ENCODE measurements around the gene UBE2J2.

Gene UBE2J2

DNA sequence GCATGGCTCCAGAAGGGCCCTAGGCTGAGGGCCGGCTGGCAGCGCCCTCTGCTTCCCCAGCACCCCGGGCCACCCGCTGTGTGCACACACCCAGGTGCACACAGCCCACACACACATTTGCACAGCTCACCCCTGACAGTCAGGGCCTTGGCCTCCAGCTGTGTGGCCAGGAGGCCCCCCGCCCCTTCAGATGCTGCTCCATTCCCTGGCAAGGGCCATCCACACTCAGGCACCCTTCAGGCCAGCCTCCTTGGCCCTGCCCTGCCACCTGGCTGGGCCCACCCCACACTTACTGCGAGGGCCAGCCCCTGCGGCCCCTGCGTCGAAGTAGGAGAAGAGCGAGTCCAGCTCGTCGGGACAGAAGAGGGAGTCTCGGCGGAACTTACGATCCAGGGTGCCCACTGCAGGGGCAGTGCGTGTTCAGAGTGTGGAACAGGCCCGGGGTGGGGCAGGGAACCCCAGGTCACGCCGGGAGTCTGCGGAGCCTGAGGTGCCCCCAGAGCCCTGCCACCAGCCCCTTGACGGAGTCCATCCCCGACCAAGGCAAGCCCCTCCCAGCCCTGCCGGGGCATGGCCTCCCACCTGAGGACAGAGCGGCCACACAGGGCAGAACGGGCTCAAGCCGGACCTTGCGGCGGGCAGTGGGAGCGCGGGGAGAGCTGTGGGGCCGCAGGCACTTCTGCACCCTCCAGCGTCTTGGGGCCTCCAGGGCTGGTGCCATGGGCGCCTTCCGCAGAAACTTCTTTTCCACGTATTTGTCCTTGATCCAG is 21.7 kb upstream of the UBE2J2 start:
- no peak for FAIRE-seq

GRCh38 chr1:1294250-1294890 is 20.7 kb upstream of the UBE2J2 start:
- FAIRE-seq = no peak

DNA sequence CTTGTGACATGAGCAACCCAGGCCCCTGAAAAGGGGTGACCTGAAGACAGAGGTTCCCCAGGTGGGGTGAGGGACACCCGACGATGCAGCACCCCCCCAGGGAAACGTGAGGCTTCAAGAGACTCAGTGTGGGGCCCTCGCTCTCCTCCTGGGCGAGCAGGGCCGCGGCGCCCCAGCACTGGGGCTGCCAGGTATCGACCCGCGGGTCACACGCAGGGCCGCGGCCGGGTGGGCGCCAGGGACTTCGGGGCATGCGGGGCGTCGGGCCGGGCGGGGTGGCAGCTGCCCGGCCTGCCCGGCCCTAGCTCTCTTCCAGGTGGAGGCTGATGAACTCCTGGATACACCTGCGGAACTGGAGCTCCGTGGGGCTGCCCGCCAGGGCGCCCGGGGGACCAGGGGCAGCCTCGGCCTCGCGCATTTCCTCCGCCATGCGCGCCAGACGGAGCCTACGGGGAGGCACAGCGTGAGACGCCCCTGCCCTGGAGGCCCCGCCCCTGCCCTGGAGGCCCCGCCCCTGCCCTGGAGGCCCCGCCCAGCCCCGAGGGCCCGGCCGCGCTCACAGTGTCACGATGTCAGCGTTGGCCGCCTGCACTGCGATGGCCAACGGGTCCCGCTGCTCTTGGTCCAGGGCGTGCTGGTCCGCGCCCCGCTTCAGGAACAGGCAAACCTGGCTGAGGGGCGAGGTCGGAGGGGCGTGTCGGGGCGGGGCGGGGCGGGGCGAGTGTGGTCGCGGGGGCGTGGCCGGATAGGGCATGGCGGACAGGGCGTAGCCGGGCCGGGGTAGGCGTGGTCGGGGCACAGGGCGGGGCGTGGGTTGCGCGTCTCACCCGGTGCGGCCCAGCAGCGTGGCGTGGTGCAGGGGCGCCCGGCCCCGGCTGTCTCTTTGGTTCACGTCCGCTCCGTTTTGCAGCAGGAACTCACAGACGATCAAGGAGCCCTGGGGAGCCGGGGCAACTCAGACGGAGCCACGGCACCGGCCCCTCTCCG is 19.9 kb upstream of the UBE2J2 start:
- no peak for FAIRE-seq

GRCh38 chr1:1292851-1293250 is 19.2 kb upstream of the UBE2J2 start:
- no peak for FAIRE-seq

GRCh38 chr1:1292442-1292779 is 18.8 kb upstream of the UBE2J2 start:
- no peak for FAIRE-seq

GRCh38 chr1:1291548-1292441 is 18.1 kb upstream of the UBE2J2 start:
- FAIRE-seq = no peak

DNA sequence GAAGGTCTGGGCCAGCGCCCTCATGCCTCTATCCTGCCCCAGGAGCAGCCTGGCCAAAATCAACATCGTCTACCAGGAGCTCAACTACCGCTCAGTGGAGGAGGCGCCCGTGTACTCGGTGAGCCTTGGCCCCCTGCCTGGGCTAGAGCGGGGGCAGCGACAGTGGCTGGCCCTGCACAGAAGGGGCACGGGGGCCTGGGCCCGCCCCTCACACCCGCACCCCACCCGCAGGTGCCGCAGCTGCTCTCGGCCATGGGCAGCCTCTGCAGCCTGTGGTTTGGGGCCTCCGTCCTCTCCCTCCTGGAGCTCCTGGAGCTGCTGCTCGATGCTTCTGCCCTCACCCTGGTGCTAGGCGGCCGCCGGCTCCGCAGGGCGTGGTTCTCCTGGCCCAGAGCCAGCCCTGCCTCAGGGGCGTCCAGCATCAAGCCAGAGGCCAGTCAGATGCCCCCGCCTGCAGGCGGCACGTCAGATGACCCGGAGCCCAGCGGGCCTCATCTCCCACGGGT is 17.4 kb upstream of the UBE2J2 start:
- FAIRE-seq = no peak

GRCh38 chr1:1290238-1290731 is 16.6 kb upstream of the UBE2J2 start:
- FAIRE-seq = no peak

DNA sequence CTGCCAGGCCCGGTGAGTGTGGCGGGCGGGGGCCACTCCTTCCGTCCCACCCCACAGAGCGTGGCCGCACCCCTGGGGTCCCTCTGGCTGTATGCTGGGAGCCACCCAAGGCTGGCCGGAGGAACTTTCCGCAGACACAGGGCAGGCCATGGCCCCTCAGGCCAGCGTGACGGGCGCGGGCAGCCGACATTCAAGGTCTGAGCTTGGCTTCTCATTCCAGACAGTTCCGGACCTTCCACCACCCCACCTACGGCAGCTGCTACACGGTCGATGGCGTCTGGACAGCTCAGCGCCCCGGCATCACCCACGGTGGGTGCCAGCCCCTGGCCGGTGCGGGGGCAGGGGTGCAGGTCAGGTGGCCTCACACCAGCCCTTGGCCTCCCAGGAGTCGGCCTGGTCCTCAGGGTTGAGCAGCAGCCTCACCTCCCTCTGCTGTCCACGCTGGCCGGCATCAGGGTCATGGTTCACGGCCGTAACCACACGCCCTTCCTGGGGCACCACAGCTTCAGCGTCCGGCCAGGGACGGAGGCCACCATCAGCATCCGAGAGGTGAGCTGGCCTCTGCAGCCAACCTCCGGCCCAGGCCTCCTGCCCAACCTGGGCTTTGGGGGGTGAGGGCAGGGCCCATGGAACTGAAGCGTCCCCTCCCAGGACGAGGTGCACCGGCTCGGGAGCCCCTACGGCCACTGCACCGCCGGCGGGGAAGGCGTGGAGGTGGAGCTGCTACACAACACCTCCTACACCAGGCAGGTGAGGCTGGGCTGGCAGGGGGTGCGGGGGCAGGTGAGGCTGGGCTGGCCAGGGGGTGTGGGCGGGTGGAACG is 13.8 kb upstream of the UBE2J2 start:
- FAIRE-seq = no peak

DNA sequence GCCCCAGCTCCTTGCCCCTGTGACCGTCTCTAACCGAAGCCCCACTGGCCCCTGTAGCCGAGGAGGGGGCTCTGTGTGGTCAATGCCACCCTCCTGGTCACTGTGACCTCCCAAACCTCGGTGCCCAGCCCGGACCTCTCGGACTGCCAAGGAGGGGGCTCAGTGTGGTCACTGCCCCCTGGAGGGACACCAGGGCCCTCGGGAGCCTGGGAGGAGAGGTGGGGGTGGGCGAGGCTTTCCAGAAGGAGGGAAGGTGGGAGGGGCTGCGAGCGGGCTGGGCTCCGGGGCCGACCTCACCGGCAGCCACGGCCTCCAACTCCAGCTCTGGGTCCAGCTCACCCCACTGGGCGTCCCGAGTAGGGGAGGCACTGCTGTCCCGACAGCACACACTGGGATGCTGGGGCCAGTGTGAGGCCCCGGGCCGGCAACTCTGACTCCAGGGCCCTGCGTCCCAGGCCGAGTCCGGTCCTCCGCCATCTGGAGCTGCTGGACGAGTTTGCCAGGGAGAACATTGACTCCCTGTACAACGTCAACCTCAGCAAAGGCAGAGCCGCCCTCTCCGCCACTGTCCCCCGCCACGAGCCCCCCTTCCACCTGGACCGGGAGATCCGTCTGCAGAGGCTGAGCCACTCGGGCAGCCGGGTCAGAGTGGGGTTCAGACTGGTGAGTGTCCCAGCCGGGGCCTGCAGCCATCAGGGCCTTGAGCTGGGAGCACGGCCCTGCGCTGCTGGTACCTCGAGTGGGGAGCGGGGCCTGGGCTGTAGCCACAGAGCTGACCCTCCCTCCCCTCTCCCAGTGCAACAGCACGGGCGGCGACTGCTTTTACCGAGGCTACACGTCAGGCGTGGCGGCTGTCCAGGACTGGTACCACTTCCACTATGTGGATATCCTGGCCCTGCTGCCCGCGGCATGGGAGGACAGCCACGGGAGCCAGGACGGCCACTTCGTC is 12.9 kb upstream of the UBE2J2 start:
- no peak for FAIRE-seq

DNA sequence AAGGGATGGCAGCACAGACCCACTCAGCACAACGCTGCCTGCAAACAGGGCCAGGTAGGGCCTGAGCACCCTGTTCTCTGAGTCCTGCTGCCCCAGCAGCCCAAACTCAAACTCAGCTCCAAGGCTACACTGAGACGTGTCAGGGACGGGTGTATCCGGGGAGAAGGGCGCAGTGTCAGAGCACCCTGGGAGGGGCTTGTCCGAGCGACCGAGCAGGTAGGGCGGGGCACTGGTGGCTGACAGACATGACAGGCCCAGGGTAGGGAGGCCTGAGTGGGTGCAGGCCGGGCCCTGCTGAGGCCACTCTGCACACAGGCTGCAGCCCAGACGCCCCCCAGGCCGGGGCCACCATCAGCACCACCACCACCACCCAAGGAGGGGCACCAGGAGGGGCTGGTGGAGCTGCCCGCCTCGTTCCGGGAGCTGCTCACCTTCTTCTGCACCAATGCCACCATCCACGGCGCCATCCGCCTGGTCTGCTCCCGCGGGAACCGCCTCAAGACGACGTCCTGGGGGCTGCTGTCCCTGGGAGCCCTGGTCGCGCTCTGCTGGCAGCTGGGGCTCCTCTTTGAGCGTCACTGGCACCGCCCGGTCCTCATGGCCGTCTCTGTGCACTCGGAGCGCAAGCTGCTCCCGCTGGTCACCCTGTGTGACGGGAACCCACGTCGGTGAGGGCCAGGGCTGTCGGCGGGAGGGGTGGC is 12.1 kb upstream of the UBE2J2 start:
- no peak for FAIRE-seq

GRCh38 chr1:1285102-1285571 is 11.5 kb upstream of the UBE2J2 start:
- FAIRE-seq = no peak

- no peak for FAIRE-seq
These were observed 10.8 kb upstream of the UBE2J2 start for GRCh38 chr1:1284221-1285101.

DNA sequence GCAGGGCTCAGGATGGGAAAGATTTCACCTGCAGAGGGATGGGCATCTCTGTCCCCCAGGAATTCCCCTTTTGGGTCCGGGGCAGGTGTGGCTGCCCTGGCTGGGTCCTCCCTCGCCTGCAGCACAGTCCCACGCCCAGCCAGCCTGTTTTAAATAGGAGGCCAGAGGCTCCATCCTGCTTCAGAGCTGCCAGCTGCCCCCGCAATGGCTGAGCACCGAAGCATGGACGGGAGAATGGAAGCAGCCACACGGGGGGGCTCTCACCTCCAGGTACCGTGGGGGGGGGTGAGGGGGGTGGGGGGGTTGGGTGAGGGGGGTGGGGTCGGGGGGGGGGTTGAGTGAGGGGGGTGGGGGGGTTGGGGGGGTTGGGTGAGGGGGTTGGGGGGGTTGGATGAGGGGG is 10.2 kb upstream of the UBE2J2 start:
- no peak for FAIRE-seq

DNA sequence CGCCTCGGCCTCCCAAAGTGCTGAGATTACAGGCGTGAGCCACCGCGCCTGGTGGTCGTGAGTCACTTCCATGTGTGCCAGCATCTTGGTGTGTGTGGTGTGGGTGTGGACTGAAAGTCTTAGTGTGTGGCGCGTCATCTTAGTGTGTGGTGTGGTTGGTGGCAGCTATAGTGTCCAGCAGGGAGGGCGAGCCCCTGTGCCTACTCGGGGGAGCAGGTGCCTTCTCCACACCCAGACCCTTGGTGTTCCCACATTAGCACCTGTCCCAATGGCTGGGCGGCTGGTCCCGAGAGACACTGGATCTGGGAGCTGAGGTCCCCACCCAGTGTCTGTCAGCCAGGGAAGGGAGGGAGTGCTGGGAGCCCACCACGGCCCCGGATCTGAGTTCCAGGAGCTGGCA is 9.3 kb upstream of the UBE2J2 start:
- FAIRE-seq = no peak

DNA sequence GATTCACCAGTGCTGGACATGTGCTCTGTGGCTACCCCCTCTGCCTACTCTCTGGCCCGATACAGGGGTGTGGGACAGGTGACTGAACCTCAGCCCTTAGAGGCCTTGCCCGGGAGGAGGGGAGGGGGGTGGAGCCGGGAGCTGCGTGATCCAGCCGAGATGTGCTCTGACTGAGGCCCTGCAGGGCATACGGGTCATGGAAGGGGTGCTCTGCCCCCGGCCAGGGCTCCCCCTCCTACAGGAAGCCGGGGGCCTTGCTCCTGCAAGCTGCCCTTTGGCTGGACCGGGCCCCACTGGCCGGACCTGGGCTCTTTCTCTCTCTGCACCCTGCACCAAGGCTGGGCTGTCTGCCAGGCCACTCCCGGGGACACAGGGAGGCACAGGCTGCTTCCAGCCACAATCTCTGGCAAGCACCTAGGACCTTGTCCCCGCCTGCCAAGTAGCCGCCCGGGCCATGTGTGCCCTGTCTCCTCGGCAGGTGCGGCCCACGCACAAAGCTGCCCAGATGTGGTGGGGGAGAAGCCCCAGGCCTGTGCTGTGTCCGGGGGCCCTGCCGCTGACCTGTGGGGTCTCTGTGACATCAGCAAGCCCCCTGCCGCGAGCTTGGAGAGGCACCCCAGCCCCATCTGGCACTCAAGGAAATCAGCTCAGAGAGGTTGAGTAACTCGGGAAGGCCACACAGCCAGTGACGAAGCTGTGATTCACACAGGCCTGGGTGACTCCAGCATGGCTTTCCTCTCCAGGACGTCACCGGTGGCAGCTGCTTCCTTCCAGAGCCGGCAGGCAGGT is 8.1 kb upstream of the UBE2J2 start:
- FAIRE-seq = no peak

DNA sequence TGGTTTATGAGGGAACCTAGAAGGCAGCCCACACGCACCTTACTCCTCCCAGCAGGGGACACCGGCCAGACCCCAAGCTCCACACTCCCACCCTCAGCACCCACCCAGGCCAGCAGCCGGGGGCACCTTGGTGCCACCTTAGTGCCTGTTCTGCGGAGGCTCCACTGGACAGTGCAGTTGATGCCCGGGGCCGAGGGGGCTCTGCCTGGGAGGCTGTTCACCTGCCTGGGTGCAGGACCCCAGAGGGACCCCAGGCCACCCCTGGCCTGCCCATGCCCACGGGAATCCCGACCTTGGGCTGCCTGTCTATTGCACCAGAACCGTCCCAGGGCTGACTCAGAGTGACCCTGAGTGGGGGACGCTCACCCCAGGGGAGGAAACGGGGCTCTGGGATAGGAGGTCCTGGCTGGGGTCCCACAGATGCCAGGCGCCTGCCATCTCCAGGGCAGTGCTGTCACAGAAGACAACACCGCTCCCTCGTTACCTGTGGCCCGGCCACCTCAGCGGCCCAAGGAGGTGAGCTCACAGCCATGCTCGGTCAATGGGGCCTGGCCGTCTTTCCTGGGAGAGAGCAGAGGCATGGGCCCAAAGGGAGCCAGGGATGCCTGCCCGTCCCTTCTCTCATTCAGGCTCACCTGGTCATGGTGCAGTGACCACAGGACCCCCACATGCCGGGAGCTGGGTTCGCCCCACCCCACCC is 7.3 kb upstream of the UBE2J2 start:
- FAIRE-seq = no peak

All from A204.1 (cell line).